ENCODE data around the gene SPINK8. TPM values are rescaled to one million over a fixed set of nuclear protein-coding genes. Genes with fewer than 3 reads are reported as not detected.

Gene SPINK8
- total and polyA plus RNA-seq, 2 of the 8 experiments (the other 6 are each of a cell fraction or from before 2014, with no cell fraction given) = 0.29 TPM; not detected in 1

- no peaks in the 10 kb centered on the region for H3K36me3 ChIP-seq (ENCODE audit: control insufficient read depth in 2 of 4, insufficient read depth in 4 of 4, low read length in 3 of 4)
- H2BK20ac ChIP-seq (ENCODE audit: low read length) = no peak overlapping the region
- H2AK5ac ChIP-seq (ENCODE audit: low read depth, low read length) = no peak overlapping the region
- no peak overlapping the region for H4K5ac ChIP-seq (ENCODE audit: insufficient read length, low read depth, low read length)
- no peak overlapping the region for H2BK15ac ChIP-seq (ENCODE audit: low read length)
- FAIRE-seq (no peak), DNase-seq (ENCODE audit: low read depth in 1 of 2, low spot score in 2 of 2) (no peak)
- 88% methylated on average over 3 of the region's 3 CpGs; no CpG with 5 or more reads in 1 of the 2 experiments for WGBS, 2 experiments (ENCODE audit: extremely low coverage in 1 of 2, insufficient coverage in 1 of 2, insufficient read length in 1 of 2, insufficient replicate concordance in 2 of 2, low coverage in 1 of 2, low lambda C conversion rate in 2 of 2, missing lambda C conversion rate in 1 of 2)
- H2BK120ac ChIP-seq (replicated peaks; ENCODE audit: low read depth, low read length) = no peak overlapping the region
- no peaks in the 10 kb centered on the region for H3K79me1 ChIP-seq (ENCODE audit: low read depth, low read length)
- no peaks in the 10 kb centered on the region for H3K23me2 ChIP-seq (ENCODE audit: low read depth, low read length)
- no peaks in the 10 kb centered on the region for H3K4me1 ChIP-seq (replicated peaks in 1 of 4; ENCODE audit: control insufficient read depth in 3 of 4, insufficient read depth in 4 of 4, low read length in 3 of 4)
- H3K4ac ChIP-seq (replicated peaks; ENCODE audit: insufficient read length, low read depth, low read length) = no peak overlapping the region
- no peak overlapping the region for H3K56ac ChIP-seq (replicated peaks; ENCODE audit: insufficient read length, low read depth, low read length)
- no peak overlapping the region for H3K4me3 ChIP-seq (ENCODE audit: extremely low read depth in 1 of 4, insufficient read depth in 2 of 4, low read depth in 3 of 4, low read length in 4 of 4)
- no peak overlapping the region for H2BK5ac ChIP-seq (ENCODE audit: low read depth, low read length)
- no peak overlapping the region for H3K14ac ChIP-seq (ENCODE audit: insufficient read length)
- no peak overlapping the region for H3K27ac ChIP-seq (ENCODE audit: low read depth, low read length)
- no peak overlapping the region for H2BK12ac ChIP-seq (ENCODE audit: low read depth, low read length)
- H3K4me2 ChIP-seq (ENCODE audit: insufficient read depth in 1 of 2, low read depth in 2 of 2, low read length in 2 of 2) = no peak overlapping the region
- no peaks in the 10 kb centered on the region for H4K20me1 ChIP-seq (replicated peaks in 1 of 2; ENCODE audit: control insufficient read depth in 1 of 2, insufficient read depth in 2 of 2, low read length in 2 of 2)
- CTCF ChIA-PET (ENCODE audit: partially characterized antibody) = interaction anchor here (0.7 to 0.9 kb wide), 3 partner anchors 53 to 100 kb away, joined by 3 to 4 read pairs (median 4); no protein-coding TSS in a partner anchor
- H3K9ac ChIP-seq (replicated peaks in 1 of 4; ENCODE audit: extremely low read depth in 1 of 4, low read depth in 3 of 4, low read length in 3 of 4) = no peak overlapping the region
- no peaks in the 10 kb centered on the region for H3K9me3 ChIP-seq (ENCODE audit: insufficient read depth in 2 of 2, low read depth in 1 of 2, low read length in 1 of 2)
- H3K18ac ChIP-seq (ENCODE audit: extremely low read depth, low read length) = no peak overlapping the region
- H4K91ac ChIP-seq (replicated peaks; ENCODE audit: insufficient read length, low read length) = no peak overlapping the region
- no peak overlapping the region for H3K23ac ChIP-seq (ENCODE audit: insufficient read length)
- H4K8ac ChIP-seq (ENCODE audit: extremely low read depth, insufficient read depth, low read length) = no peak overlapping the region
- peaks cover 0 to under 1% (median 0%) of the 10 kb centered on the region in 4 experiments; a peak in 1 of 7 replicates for H3K27me3 ChIP-seq (replicated peaks in 1 of 4; ENCODE audit: control insufficient read depth in 3 of 4, extremely low read depth in 1 of 4, insufficient read depth in 3 of 4, low read length in 3 of 4)
- no peaks in the 10 kb centered on the region for H3K79me2 ChIP-seq (ENCODE audit: control insufficient read depth in 1 of 2, insufficient read depth in 2 of 2, low read length in 2 of 2)
- POLR2A ChIA-PET (ENCODE audit: partially characterized antibody) = interaction anchor here (1.3 kb wide), 1 partner anchor 51 kb away, joined by 4 read pairs; no protein-coding TSS in a partner anchor
- H2AFZ ChIP-seq (ENCODE audit: low read length) = no peak overlapping the region
- TF ChIP-seq POLR2A (IDR thresholded peaks at IDR 0.05; ENCODE audit: control extremely low read depth in 1 of 2, low read depth in 2 of 2, low read length in 2 of 2) (no peak), SP1 (IDR thresholded peaks at IDR 0.05; ENCODE audit: low read depth, low read length) (no peak), SIX5 (IDR thresholded peaks at IDR 0.05; ENCODE audit: low read depth, low read length) (no peak), RFX5 (IDR thresholded peaks at IDR 0.05; ENCODE audit: borderline replicate concordance, low read depth, low read length) (no peak), KDM4A (IDR thresholded peaks at IDR 0.05; ENCODE audit: low read depth, low read length, severe bottlenecking) (no peak), CBX8 (IDR thresholded peaks at IDR 0.05; ENCODE audit: borderline replicate concordance, low read depth, low read length) (no peak), EP300 (IDR thresholded peaks at IDR 0.05; ENCODE audit: borderline replicate concordance in 1 of 2, low read depth in 2 of 2, low read length in 2 of 2) (no peak), SP2 (IDR thresholded peaks at IDR 0.05; ENCODE audit: low read length) (no peak), JUN (IDR thresholded peaks at IDR 0.05; ENCODE audit: low read depth, low read length) (no peak), TCF12 (IDR thresholded peaks at IDR 0.05; ENCODE audit: low read depth, low read length) (no peak), TBP (IDR thresholded peaks at IDR 0.05; ENCODE audit: low read depth, low read length) (no peak), POU5F1 (IDR thresholded peaks at IDR 0.05; ENCODE audit: low read depth, low read length) (no peak), NANOG (IDR thresholded peaks at IDR 0.05; ENCODE audit: insufficient read depth, low read depth, low read length, poor library complexity, severe bottlenecking) (no peak), CHD2 (IDR thresholded peaks at IDR 0.05; ENCODE audit: low read length) (no peak)
- TF ChIP-seq, protein P1, sequence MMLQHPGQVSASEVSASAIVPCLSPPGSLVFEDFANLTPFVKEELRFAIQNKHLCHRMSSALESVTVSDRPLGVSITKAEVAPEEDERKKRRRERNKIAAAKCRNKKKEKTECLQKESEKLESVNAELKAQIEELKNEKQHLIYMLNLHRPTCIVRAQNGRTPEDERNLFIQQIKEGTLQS (IDR thresholded peaks at IDR 0.05; ENCODE audit: insufficient read depth, low read depth, low read length) = no peak
Observed at GRCh38 chr3:48347500-48347899, 14.0 kb upstream of the SPINK8 start.
